Astrocyte of the cerebellum (primary cell): ENCODE measurements around the gene ZNF586.
"Not testable (repeated sequence)": the region's sequence is repeated elsewhere in the genome, so short reads cannot be mapped to it uniquely, and the experiment has no call there.

Experiments used
- DNase-seq: peaks from one replicate; pipeline ENCODE4 v3.0.0-alpha.2; 2011; ENCODE audit warnings: low read depth
- H3K4me3 ChIP-seq: 2 replicates; pipeline ENCODE4 v1.5.1; 2011; ENCODE audit warnings: mild to moderate bottlenecking, low read depth, low read length, moderate library complexity
- in situ Hi-C: cut with HindIII; loops from 2 replicates; pipeline ENCODE4 v1.10.0; 2017; ENCODE audit warnings: low sequenced_read_pairs
- TF ChIP-seq, protein P1 (sequence below): IDR thresholded peaks from 2 replicates; pipeline ENCODE4 v1.5.1; 2012; ENCODE audit warnings: low read length, low read depth, moderate library complexity, mild to moderate bottlenecking; ENCODE audit errors: missing control alignments

ZNF586 gene

DNA sequence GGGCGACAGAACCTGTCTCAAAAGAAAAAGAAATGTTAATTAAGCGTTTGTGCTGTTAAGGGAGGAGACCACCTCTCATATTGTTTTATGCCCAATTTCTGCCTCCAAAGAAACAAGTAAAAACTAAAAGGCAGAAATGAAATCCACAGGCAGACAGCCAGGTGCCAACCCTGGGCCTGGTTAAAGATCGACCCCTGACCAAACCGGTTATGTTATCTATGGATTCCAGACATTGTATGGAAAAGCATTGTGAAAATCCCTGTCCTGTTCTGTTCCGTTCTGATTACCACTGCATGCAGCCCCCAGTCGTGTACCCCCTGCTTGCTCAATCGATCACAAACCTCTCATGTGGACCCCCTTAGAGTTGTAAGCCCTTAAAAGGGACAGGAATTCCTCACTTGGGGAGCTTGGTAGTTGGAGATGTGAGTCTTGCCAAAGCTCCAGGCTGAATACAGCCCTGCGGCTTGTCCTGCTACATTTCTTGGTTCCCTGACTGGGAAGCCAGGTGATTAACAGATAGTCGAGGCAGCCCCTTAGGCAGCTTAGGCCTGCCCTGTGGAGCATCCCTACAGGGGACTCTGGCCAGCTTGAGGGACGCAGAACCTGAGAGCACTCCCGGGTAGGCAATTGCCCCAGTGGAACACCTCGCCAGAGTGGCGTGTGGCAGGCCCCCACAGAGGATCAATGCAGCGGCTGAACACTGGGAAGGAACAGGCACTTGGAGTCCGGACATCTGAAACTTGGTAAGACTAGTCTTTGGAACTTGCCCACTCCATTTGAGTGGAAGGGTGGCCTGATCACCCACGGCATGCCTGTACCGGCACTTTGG is 46.0 kb downstream of the ZNF586 start:
- TF ChIP-seq, protein P1, sequence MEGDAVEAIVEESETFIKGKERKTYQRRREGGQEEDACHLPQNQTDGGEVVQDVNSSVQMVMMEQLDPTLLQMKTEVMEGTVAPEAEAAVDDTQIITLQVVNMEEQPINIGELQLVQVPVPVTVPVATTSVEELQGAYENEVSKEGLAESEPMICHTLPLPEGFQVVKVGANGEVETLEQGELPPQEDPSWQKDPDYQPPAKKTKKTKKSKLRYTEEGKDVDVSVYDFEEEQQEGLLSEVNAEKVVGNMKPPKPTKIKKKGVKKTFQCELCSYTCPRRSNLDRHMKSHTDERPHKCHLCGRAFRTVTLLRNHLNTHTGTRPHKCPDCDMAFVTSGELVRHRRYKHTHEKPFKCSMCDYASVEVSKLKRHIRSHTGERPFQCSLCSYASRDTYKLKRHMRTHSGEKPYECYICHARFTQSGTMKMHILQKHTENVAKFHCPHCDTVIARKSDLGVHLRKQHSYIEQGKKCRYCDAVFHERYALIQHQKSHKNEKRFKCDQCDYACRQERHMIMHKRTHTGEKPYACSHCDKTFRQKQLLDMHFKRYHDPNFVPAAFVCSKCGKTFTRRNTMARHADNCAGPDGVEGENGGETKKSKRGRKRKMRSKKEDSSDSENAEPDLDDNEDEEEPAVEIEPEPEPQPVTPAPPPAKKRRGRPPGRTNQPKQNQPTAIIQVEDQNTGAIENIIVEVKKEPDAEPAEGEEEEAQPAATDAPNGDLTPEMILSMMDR: no peak
- in situ Hi-C loops: no loop called here
- no peak for DNase-seq
- peak overlapping the region; percentile 82 for H3K4me3 ChIP-seq

DNA sequence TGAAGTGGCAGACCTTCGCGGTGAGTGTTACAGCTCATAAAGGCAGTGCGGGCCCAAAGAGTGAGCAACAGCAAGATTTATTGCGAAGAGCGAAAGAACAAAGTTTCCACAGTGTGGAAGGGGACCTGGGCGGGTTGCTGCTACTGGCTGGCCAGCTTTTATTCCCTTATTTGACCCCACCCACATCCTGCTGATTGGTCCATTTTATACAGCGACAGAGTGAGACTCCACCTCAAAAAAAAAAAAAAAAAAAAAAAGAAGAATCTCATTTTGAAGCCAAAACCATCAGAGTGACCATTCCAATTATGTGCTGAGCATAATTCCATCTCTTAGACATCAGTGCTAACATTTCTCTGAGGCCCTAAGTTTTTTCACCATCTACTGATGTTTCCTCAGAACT is 47.2 kb downstream of the ZNF586 start:
- no peak overlapping the region for H3K4me3 ChIP-seq
- in situ Hi-C loops: no loop called here
- TF ChIP-seq, protein P1: no peak
- no peak for DNase-seq

DNA sequence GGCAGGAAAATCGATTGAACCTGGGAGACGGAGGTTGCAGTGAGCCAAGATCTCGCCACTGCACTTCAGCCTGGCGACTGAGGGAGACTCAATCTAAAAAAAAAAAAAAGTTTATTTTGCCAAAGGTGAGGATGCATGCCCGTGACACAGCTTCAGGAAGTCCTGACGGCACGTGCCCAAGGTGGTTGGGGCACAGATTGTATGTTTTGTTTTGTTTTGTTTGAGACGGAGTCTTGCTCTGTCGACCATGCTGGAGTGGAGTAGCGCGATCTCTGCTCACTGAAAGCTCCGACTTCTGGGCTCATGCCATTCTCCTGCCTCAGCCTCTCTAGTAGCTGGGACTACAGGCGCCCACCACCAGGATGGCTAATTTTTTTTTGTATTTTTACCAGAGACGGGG is 48.5 kb downstream of the ZNF586 start:
- in situ Hi-C loops: no loop called here
- no peak overlapping the region for H3K4me3 ChIP-seq
- no peak for DNase-seq
- TF ChIP-seq, protein P1: no peak

DNA sequence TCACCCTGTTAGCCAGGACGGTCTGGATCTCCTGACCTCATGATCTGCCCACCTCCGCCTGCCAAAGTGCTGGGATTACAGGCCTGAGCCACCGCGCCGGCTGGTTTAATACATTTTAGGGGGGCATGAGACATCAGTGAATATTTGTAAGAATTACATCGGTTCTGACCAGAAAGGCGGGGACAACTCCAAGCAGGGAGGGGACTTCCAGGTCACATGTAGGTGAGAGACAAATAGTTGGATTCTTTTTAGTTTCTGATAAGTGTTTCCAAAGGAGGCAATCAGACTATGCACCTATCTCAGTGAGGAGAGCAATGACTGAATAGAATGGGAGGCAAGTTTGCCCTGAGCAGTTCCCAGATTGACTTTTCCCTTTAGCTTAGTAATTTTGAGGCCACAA is 48.9 kb downstream of the ZNF586 start:
- DNase-seq: no peak
- in situ Hi-C loops: no loop called here
- no peak overlapping the region for H3K4me3 ChIP-seq
- TF ChIP-seq, protein P1: no peak

DNA sequence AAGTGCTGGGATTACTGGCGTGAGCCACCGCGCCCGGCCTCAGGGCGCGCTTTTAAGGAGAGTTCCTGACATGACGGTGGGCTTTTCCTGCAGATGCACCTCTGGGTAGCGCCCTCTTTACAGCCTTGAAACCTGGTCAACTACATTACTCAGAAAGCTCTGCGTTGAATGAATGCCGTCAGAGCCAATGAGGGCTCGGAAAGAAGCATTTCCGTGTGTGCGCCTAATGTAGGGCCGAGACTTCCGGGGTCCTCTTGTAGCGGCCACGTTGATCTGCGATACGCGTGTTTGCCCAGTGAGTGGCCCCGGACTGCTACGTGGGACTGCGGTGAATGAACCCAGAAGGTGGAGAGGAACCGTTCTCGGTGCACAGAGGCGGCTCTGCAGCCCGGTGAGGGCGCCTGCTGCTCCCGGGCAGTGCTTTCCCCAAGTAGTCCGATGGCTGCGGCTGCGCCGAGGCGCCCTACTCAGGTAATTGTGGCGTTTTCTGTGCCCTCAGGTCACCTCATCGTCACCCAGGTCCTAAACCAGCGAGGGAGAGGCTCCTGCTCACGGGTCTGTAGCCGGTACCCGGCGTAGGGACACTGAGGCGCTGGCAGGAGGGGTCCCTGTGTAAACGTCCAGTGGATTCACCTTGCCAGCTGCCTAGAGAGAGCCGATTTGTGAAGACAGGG is 50.1 kb downstream of the ZNF586 start:
- peak; percentile 86 for DNase-seq
- in situ Hi-C loops: no loop called here
- H3K4me3 ChIP-seq: peak overlapping the region; percentile 97
- TF ChIP-seq, protein P1: peak; percentile 35

DNA sequence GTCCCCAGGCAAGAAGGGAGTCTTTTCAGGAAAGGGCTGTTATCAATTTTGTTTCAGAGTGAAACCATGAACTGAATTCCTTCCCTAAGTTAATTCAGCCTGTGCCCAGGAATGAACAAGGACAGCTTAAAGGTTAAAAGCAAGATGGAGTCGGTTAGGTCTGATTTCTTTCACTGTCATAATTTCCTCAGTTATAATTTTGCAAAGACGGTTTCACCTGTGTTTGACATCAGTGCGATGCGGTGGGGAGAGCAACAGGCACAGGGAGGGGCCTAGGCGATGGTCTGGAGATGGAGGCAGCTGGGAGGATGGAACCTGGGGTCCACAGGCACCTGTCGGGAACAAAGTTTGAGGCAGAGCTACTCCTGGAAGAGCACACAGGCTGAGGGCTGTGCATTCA is 51.1 kb downstream of the ZNF586 start:
- peak overlapping the region; percentile 97 for H3K4me3 ChIP-seq
- TF ChIP-seq, protein P1: no peak
- no peak for DNase-seq
- in situ Hi-C loops: no loop called here

DNA sequence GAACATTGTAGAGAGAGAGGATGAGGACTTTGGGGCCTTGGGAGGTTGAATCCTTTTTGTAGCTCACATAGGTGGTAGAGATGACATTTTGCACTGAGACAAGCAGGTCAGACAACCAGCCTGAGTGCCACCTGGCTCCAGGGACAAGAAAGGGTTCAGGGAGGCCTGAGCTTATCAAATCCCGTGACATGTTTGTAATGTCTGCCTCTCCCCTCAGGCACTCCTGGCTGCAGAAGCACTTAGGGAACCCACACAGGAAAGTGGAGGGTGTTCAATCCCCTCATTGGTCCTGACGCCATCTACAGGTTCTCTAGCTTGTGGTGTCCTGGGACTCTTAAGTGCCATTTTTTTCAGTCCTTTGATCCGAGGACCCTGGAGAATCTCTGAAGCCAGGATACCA is 51.6 kb downstream of the ZNF586 start:
- DNase-seq, H3K4me3 ChIP-seq, in situ Hi-C loops: not testable (repeated sequence)

DNA sequence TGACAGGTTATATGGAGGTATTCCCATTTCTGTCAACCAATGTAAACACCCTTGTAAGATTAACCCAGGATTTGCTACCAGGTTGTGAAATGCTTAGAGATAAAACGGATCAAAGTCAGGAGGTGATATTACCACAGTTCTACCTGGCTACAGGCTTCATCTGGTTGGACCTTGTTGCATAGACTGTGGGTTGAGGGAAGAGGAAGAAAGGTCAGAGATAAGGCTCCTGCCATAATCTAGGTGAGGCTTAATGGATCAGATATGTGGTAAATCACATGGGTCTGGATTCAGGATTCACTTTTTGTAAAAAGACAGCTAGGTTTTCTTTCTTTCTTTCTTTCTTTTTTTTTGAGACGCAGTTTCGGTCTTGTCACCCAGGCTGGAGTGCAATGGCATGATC is 52.0 kb downstream of the ZNF586 start:
- H3K4me3 ChIP-seq, in situ Hi-C loops, DNase-seq: not testable (repeated sequence)

DNA sequence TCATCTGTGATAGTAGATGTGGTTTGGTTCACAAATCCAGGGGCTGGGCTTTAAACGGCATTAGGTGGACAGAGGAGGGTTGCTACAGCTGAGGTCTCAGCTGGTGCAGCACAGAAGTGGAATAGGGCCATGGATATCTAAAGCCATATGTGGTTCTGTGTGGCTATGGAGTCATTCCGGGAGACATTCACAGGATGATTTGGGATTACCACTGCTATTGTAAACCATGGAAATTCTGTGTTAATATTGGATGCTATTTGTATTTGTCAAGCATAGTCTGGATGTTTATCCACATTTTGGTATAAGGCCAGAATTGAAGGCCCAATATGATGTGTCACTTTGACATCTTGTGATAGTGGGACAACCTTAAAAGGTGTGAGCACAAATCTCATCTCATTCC is 53.7 kb downstream of the ZNF586 start:
- H3K4me3 ChIP-seq, DNase-seq, in situ Hi-C loops: not testable (repeated sequence)

DNA sequence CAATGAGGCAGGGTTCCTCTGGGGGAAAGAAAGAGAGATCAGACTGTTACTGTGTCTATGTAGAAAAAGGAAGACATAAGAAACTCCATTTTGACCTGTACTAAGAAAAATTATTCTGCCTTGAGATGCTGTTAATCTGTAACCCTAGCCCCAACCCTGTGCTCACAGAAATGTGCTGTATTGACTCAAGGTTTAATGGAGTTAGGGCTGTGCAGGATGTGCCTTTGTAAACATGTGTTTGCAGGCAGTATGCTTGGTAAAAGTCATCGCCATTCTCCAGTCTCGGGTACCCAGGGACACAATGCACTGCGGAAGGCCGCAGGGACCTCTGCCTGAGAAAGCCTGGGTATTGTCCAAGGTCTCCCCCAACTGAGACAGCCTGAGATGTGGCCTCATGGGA is 54.1 kb downstream of the ZNF586 start:
- H3K4me3 ChIP-seq, in situ Hi-C loops, DNase-seq: not testable (repeated sequence)
